ENCODE measurements around the gene CAV1.

GRCh38 chr7:116601426-116601825 lies 76.6 kb downstream of the CAV1 start:
- no peak for TF ChIP-seq POLR2A (IDR thresholded peaks at IDR 0.05)
- TF ChIP-seq EP300 (IDR thresholded peaks at IDR 0.05), result no peak
